ENCODE results near the gene ZNF536.
"Not testable (repeated sequence)": the region's sequence is repeated elsewhere in the genome, so short reads cannot be mapped to it uniquely, and the experiment has no call there.

ZNF536 gene

GRCh38 chr19:30344446-30345425, 27.4 kb upstream of the ZNF536 start:
- Histone ChIP-seq H3K9ac (ENCODE audit: low read length) (no peak overlapping the region), H3K27me3 (replicated peaks; ENCODE audit: control insufficient read depth, insufficient read depth, low read length) (no peaks in the 10 kb centered on the region), H3K36me3 (ENCODE audit: control insufficient read depth, insufficient read depth, low read length, severe bottlenecking) (no peaks in the 10 kb centered on the region), H3K4me1 (ENCODE audit: control insufficient read depth, insufficient read depth, low read length) (peaks cover 4% of the 10 kb centered on the region), H3K9me3 (ENCODE audit: control insufficient read depth, low read length) (no peaks in the 10 kb centered on the region), H3K4me3 (ENCODE audit: low read length) (no peak overlapping the region)
- DNase-seq (ENCODE audit: low read depth), result no peak

GRCh38 chr19:30345686-30346085, 26.5 kb upstream of the ZNF536 start:
- Histone ChIP-seq H3K36me3 (ENCODE audit: control insufficient read depth, insufficient read depth, low read length, severe bottlenecking) (no peaks in the 10 kb centered on the region), H3K27me3 (replicated peaks; ENCODE audit: control insufficient read depth, insufficient read depth, low read length) (no peaks in the 10 kb centered on the region), H3K9me3 (ENCODE audit: control insufficient read depth, low read length) (no peaks in the 10 kb centered on the region), H3K9ac (ENCODE audit: low read length) (no peak overlapping the region), H3K4me1 (ENCODE audit: control insufficient read depth, insufficient read depth, low read length) (peaks cover 4% of the 10 kb centered on the region), H3K4me3 (ENCODE audit: low read length) (no peak overlapping the region)
- no peak for DNase-seq (ENCODE audit: low read depth)

- not testable (repeated sequence) for H3K4me1 ChIP-seq (ENCODE audit: control insufficient read depth, insufficient read depth, low read length); H3K9ac ChIP-seq (ENCODE audit: low read length); H3K4me3 ChIP-seq (ENCODE audit: low read length)
Measured at GRCh38 chr19:30346468-30346867, 25.7 kb upstream of the ZNF536 start.

GRCh38 chr19:30349131-30349730, 23.0 kb upstream of the ZNF536 start:
- no peaks in the 10 kb centered on the region for H3K9me3 ChIP-seq (ENCODE audit: control insufficient read depth, low read length)
- no peak for DNase-seq (ENCODE audit: low read depth)

More at GRCh38 chr19:30346468-30346867, 25.7 kb upstream of the ZNF536 start:
- not testable (repeated sequence) for H3K9me3 ChIP-seq (ENCODE audit: control insufficient read depth, low read length); H3K36me3 ChIP-seq (ENCODE audit: control insufficient read depth, insufficient read depth, low read length, severe bottlenecking); H3K27me3 ChIP-seq (replicated peaks; ENCODE audit: control insufficient read depth, insufficient read depth, low read length); DNase-seq (ENCODE audit: low read depth)

GRCh38 chr19:30350692-30351663, 21.2 kb upstream of the ZNF536 start:
- Histone ChIP-seq H3K36me3 (ENCODE audit: control insufficient read depth, insufficient read depth, low read length, severe bottlenecking) (no peaks in the 10 kb centered on the region), H3K4me1 (ENCODE audit: control insufficient read depth, insufficient read depth, low read length) (no peaks in the 10 kb centered on the region), H3K27me3 (replicated peaks; ENCODE audit: control insufficient read depth, insufficient read depth, low read length) (peaks cover 6% of the 10 kb centered on the region), H3K9ac (ENCODE audit: low read length) (no peak overlapping the region), H3K4me3 (ENCODE audit: low read length) (no peak overlapping the region), H3K9me3 (ENCODE audit: control insufficient read depth, low read length) (no peaks in the 10 kb centered on the region)
- no peak for DNase-seq (ENCODE audit: low read depth)

More at GRCh38 chr19:30349131-30349730, 23.0 kb upstream of the ZNF536 start:
- Histone ChIP-seq H3K9ac (ENCODE audit: low read length) (no peak overlapping the region), H3K27me3 (replicated peaks; ENCODE audit: control insufficient read depth, insufficient read depth, low read length) (peaks cover 6% of the 10 kb centered on the region), H3K4me3 (ENCODE audit: low read length) (no peak overlapping the region), H3K4me1 (ENCODE audit: control insufficient read depth, insufficient read depth, low read length) (no peaks in the 10 kb centered on the region), H3K36me3 (ENCODE audit: control insufficient read depth, insufficient read depth, low read length, severe bottlenecking) (no peaks in the 10 kb centered on the region)

- DNase-seq (ENCODE audit: low read depth), result no peak
- Histone ChIP-seq H3K36me3 (ENCODE audit: control insufficient read depth, insufficient read depth, low read length, severe bottlenecking) (no peaks in the 10 kb centered on the region), H3K27me3 (replicated peaks; ENCODE audit: control insufficient read depth, insufficient read depth, low read length) (peaks cover 6% of the 10 kb centered on the region), H3K9ac (ENCODE audit: low read length) (no peak overlapping the region), H3K4me1 (ENCODE audit: control insufficient read depth, insufficient read depth, low read length) (no peaks in the 10 kb centered on the region), H3K4me3 (ENCODE audit: low read length) (no peak overlapping the region), H3K9me3 (ENCODE audit: control insufficient read depth, low read length) (no peaks in the 10 kb centered on the region)
Measured at GRCh38 chr19:30351774-30352173, 20.4 kb upstream of the ZNF536 start.

- Histone ChIP-seq H3K4me1 (ENCODE audit: control insufficient read depth, insufficient read depth, low read length) (no peaks in the 10 kb centered on the region), H3K4me3 (ENCODE audit: low read length) (no peak overlapping the region), H3K9ac (ENCODE audit: low read length) (no peak overlapping the region), H3K27me3 (replicated peaks; ENCODE audit: control insufficient read depth, insufficient read depth, low read length) (peaks cover 6% of the 10 kb centered on the region), H3K9me3 (ENCODE audit: control insufficient read depth, low read length) (no peaks in the 10 kb centered on the region), H3K36me3 (ENCODE audit: control insufficient read depth, insufficient read depth, low read length, severe bottlenecking) (no peaks in the 10 kb centered on the region)
- DNase-seq (ENCODE audit: low read depth), result no peak
Measured at GRCh38 chr19:30353394-30353945, 18.7 kb upstream of the ZNF536 start.

GRCh38 chr19:30355586-30355985, 16.6 kb upstream of the ZNF536 start:
- H3K9ac ChIP-seq (ENCODE audit: low read length), result no peak overlapping the region
- H3K4me1 ChIP-seq (ENCODE audit: control insufficient read depth, insufficient read depth, low read length), result no peaks in the 10 kb centered on the region
- H3K9me3 ChIP-seq (ENCODE audit: control insufficient read depth, low read length), result no peaks in the 10 kb centered on the region
- peaks cover 6% of the 10 kb centered on the region for H3K27me3 ChIP-seq (replicated peaks; ENCODE audit: control insufficient read depth, insufficient read depth, low read length)
- no peak overlapping the region for H3K4me3 ChIP-seq (ENCODE audit: low read length)
- no peak for DNase-seq (ENCODE audit: low read depth)
- H3K36me3 ChIP-seq (ENCODE audit: control insufficient read depth, insufficient read depth, low read length, severe bottlenecking), result no peaks in the 10 kb centered on the region

GRCh38 chr19:30356951-30357579, 15.1 kb upstream of the ZNF536 start:
- DNase-seq (ENCODE audit: low read depth), result no peak
- H3K9ac ChIP-seq (ENCODE audit: low read length), result no peak overlapping the region
- H3K27me3 ChIP-seq (replicated peaks; ENCODE audit: control insufficient read depth, insufficient read depth, low read length), result peaks cover 6% of the 10 kb centered on the region
- no peaks in the 10 kb centered on the region for H3K9me3 ChIP-seq (ENCODE audit: control insufficient read depth, low read length)
- H3K4me1 ChIP-seq (ENCODE audit: control insufficient read depth, insufficient read depth, low read length), result no peaks in the 10 kb centered on the region
- H3K36me3 ChIP-seq (ENCODE audit: control insufficient read depth, insufficient read depth, low read length, severe bottlenecking), result no peaks in the 10 kb centered on the region
- H3K4me3 ChIP-seq (ENCODE audit: low read length), result no peak overlapping the region

- H3K27me3 ChIP-seq (replicated peaks; ENCODE audit: control insufficient read depth, insufficient read depth, low read length), result peaks cover 3% of the 10 kb centered on the region
- no peak overlapping the region for H3K9ac ChIP-seq (ENCODE audit: low read length)
- no peaks in the 10 kb centered on the region for H3K36me3 ChIP-seq (ENCODE audit: control insufficient read depth, insufficient read depth, low read length, severe bottlenecking)
- H3K4me3 ChIP-seq (ENCODE audit: low read length), result no peak overlapping the region
- no peaks in the 10 kb centered on the region for H3K9me3 ChIP-seq (ENCODE audit: control insufficient read depth, low read length)
- no peaks in the 10 kb centered on the region for H3K4me1 ChIP-seq (ENCODE audit: control insufficient read depth, insufficient read depth, low read length)
- DNase-seq (ENCODE audit: low read depth), result no peak
Measured at GRCh38 chr19:30357580-30357954, 14.6 kb upstream of the ZNF536 start.

Measured in adipocyte (in vitro differentiated cells).